Activated T-helper 2 cell treated with anti-CD3 and anti-CD28 coated beads, Interferon-gamma antibody, Interleukin-2, Interleukin-4, amounts not matched to agents 10 μg/mL and 5 μg/mL and 100 μg/mL, durations not matched to agents 14 hours and 24 hours and 36 hours (primary cell): ENCODE measurements around the gene ZBTB7C. TPM values are rescaled to one million over a fixed set of nuclear protein-coding genes. Genes with fewer than 3 reads are reported as not detected.

Source experiments
- DNase-seq: peaks from one replicate; pipeline ENCODE4 v3.0.0; 2021; ENCODE audit warnings: low spot score
- H3K27ac Mint-ChIP-seq: one replicate; pipeline ENCODE4 v1.8.0; 2021; ENCODE audit warnings: mixed read lengths
- H3K27me3 Mint-ChIP-seq: one replicate; pipeline ENCODE4 v1.8.0; 2021; ENCODE audit warnings: low read depth, mixed read lengths
- H3K36me3 Mint-ChIP-seq: one replicate; pipeline ENCODE4 v1.8.0; 2021; ENCODE audit warnings: low read depth, mixed read lengths
- H3K4me1 Mint-ChIP-seq: one replicate; pipeline ENCODE4 v1.8.0; 2021; ENCODE audit warnings: low read depth, mixed read lengths
- H3K4me3 Mint-ChIP-seq: one replicate; pipeline ENCODE4 v1.8.0; 2021; ENCODE audit warnings: low read depth, mild to moderate bottlenecking, moderate library complexity, mixed read lengths
- H3K9me3 Mint-ChIP-seq: one replicate; pipeline ENCODE4 v1.8.0; 2021; ENCODE audit warnings: mixed read lengths
- intact Hi-C: fragments of 100-400 bp; cut with micrococcal nuclease; formaldehyde crosslinking; loops from one replicate; pipeline ENCODE4 v1.15.1; 2023
- total RNA-seq: library from RNA; stranded (reverse); gene quantifications from 2 replicates; pipeline ENCODE4 v1.2.3, GENCODE V29; 2022

ZBTB7C gene
- 0.07 and 0.21 TPM in 2 replicates for total RNA-seq

DNA sequence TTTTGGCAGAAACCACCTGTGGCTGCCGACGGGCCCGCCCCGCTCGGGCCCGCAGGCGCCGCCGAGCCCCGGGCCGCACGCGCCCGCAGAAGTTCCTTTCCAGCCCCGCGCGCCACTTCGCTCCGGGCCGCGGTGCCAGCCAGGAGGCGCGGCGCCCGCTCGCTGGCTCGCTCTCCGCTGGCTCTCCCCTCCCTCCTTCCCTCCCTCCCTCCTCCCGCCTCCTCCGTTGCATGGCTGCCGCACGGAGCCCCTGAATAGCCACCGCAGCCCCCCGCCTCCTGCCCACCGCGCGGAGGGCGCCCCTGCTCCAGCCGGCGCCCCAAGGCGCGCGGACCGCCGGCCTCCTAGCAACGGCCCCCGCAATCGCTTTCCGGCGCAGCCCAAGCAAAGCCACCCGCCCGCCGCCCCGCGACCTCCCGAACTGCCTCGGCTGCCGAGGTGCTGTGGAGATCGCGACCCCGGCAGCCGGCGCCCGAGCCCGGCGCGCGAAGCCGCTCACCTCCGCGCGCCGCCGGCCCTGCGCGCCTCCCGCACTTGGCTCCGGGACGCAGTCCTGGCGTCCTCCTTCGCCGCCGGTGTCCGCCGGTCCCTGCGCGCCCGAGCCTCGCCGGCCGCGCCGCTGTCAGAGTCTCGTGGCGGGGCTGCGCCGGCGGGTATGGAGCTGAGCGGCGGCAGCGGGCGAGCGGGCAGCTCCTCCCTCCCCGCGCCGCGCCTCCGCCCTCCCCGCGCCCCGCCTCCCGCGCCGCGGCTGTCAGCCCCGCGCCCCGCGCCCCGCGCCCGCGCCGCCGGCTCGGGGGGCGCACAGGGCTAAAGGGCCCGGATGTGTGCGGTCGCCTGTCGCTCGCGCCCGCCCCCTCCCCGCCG lies at the start of gene ZBTB7C:
ZBTB7C (minus strand) TSS at position 657 of the 864 bp plus-strand sequence.
- Mint-ChIP-seq H3K9me3 (no peaks in the 10 kb centered on the region), H3K4me3 (peak within 1 kb of the TSS; percentile 66), H3K27me3 (peaks cover 74% of the 10 kb centered on the region), H3K4me1 (peaks cover 5% of the 10 kb centered on the region), H3K36me3 (no peaks in the 10 kb centered on the region), H3K27ac (no peak within 1 kb of the TSS)
- no peak for DNase-seq
- intact Hi-C loops, result no loop called here

DNA sequence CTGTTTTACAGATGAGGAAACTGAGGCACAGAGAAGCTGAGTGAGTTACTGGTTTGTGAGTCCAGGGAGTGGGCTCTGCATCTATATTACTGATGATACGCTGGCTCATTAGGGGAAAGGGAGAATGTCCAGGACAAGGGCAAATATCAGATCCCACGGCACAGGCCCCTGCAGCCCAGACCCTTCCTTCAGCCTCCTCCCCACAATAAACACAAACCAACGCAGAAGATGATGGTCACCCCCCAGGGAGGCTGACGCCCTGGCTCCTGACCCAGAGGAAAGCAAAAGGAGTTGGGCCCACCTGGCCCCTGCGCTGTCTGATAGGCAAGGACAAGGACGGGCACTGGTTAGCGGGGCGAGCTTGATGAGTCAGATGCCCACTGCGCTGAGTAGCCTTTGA lies 47.7 kb upstream of the ZBTB7C start:
- peaks cover 57% of the 10 kb centered on the region for H3K27me3 Mint-ChIP-seq

DNA sequence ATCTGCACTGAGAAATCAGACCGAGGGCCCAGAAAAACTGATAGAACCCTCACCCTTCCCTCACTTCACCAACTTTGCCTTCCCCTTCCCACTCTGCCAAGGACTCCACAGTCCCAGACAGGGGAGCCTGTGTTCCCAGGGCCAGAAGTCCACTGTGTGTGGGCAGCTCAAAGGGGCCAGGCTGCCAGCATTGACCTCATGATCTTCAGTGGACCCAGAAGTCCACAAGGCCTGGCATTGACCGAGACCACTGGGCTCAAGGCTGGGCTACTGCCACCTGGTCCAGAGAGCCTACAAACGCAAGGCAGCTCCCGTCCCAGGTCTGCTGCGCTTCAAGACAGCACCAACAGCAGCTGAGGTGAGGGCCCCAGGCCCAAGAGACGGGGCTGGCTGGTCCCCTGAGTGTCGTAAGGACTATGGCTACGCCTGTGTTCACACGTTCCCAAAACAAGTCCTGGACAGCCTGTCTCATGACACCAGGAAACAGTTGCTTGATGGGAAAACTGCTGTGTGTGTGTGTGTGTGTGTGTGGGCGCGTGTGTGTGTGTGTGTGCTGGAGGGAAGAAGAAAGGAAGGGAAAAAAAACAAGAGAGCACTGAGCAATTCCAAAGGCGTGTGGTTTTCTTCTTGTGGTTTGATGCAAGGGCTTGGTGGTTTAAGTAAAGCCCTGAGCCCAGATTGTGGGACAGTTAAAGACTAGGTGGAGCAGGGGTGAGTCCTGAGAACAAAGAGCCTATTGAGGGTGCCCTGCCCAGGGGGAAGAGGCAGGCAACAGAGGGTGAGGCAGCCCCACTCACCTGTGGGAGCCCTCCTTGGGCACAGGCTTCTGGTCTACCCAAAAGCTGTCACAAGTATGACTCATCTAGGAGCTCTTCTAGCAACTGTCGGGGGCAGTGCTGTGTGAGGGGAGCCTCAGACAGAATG lies 46.6 kb upstream of the ZBTB7C start:
- DNase-seq, result no peak
- no peak overlapping the region for H3K4me3 Mint-ChIP-seq
- no peaks in the 10 kb centered on the region for H3K9me3 Mint-ChIP-seq
- H3K27ac Mint-ChIP-seq, result no peak overlapping the region
- peaks cover 6% of the 10 kb centered on the region for H3K4me1 Mint-ChIP-seq
- intact Hi-C loops, result no loop called here
- no peaks in the 10 kb centered on the region for H3K36me3 Mint-ChIP-seq
- H3K27me3 Mint-ChIP-seq, result peaks cover 52% of the 10 kb centered on the region

More for the DNA sequence above, 47.7 kb upstream of the ZBTB7C start:
- intact Hi-C loops, result no loop called here
- Mint-ChIP-seq H3K4me3 (no peak overlapping the region), H3K4me1 (peaks cover 6% of the 10 kb centered on the region), H3K36me3 (no peaks in the 10 kb centered on the region), H3K9me3 (no peaks in the 10 kb centered on the region), H3K27ac (no peak overlapping the region)
- DNase-seq, result no peak

DNA sequence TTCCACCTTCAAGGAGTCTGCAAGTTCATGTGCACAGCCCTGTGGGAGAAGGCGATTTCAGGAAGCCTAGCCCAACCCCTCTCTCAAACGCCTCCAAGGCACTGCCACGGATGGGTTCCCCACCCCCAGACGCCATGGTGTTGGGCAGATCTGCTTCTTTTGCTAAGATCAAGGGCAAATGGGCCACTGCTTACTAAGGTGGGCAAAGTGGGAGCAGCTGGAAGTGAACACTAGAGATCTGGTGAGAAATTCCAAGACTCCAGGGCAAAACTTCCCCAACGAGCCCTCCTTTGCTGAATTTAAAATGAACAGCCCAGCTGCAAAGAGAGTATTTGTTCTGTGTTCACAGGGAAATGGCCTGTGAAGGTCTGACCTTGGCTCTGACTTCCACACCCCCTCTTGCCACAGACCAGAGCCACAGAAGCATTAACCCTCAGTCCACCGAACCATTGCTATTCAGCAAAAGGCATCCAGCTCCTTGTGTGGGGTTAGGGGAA lies 45.1 kb upstream of the ZBTB7C start:
- Mint-ChIP-seq H3K27ac (no peak overlapping the region), H3K4me1 (peaks cover 6% of the 10 kb centered on the region), H3K27me3 (peaks cover 45% of the 10 kb centered on the region), H3K4me3 (no peak overlapping the region), H3K9me3 (no peaks in the 10 kb centered on the region), H3K36me3 (no peaks in the 10 kb centered on the region)
- no peak for DNase-seq
- intact Hi-C loops, result no loop called here

DNA sequence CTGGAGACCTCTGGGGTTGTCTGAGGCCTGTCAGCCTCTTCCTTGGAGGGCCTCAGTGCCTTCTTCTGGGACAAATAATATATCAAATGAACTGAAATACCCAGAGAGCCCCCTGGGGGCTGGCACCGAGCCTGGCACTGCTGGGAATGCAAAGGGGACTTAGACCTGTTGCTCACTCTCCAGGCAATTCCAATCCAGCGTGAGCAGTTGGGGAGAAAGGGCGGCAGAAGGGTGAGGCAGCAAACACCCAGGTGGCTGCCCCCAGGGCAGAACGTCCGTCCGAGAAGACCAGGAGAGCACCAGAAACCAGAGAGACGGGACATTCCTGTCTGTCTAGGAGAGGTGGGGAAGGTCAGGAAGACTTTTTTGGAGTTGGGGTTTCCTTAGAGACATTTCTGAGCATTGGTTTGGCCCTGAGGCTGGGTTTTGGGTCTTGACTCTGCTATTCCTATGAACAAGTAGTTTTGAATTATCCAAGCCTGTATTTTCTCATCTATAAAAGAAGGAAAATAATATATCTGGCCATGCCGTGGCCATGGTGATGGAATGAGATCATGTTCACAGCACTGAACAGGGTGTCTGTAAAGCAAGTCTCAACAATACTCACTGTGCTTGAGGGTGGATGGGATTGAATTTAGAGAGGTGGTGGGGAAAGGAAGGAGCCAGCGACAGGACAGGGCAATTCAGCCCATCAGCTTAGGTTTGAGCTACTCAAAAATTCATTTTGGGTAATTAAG lies 44.3 kb upstream of the ZBTB7C start:
- Mint-ChIP-seq H3K9me3 (no peaks in the 10 kb centered on the region), H3K27ac (no peak overlapping the region), H3K4me3 (no peak overlapping the region), H3K4me1 (peaks cover 6% of the 10 kb centered on the region), H3K36me3 (no peaks in the 10 kb centered on the region), H3K27me3 (peaks cover 44% of the 10 kb centered on the region)
- intact Hi-C loops, result no loop called here
- DNase-seq, result no peak

DNA sequence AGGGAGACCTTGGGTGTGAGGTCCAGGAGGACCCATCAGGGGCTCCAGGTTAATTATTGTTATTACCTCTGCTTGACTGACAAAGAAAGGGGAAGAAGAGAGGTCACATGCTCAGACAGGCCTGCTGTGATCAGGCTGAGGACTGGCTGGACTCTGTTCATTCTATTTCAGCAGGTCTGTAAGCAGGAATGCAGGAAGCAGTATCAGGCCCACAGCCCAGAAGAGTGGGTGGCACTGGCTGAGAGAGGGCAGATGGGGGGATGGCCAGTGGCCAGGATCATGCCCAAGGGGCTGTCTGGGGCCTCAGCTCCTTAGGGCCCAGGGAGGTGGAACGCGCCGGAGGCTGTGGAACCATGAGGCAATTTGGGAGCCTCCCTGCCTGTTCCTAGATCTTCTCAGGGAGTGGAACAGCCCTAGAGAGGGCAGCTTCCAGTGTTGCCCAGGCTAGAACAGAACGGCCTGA lies 43.7 kb upstream of the ZBTB7C start:
- Mint-ChIP-seq H3K27ac (no peak overlapping the region), H3K4me1 (peaks cover 6% of the 10 kb centered on the region), H3K9me3 (no peaks in the 10 kb centered on the region), H3K27me3 (peaks cover 43% of the 10 kb centered on the region), H3K4me3 (no peak overlapping the region), H3K36me3 (no peaks in the 10 kb centered on the region)
- no peak for DNase-seq
- intact Hi-C loops, result no loop called here

DNA sequence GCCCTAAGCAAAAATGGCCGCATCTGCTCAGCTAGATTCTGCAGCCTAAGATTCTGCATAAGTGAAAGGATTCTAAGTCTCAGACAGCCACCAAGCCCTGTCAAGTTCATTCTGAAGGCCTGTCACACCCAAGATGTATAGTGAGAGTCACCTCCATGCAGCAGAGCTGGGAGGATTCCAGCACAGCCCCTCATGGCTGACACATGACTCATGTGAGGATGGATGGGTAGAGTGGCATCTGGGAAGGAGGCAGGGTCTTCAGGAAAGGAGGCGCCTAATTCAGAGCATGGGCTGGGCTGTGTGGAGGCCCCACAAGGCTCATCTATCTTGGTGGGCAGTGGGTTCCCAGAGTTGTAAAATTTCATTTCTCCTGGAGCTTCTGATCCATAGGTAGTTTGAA lies 41.5 kb upstream of the ZBTB7C start:
- peaks cover 35% of the 10 kb centered on the region for H3K27me3 Mint-ChIP-seq
- H3K27ac Mint-ChIP-seq, result no peak overlapping the region
- H3K9me3 Mint-ChIP-seq, result no peaks in the 10 kb centered on the region

DNA sequence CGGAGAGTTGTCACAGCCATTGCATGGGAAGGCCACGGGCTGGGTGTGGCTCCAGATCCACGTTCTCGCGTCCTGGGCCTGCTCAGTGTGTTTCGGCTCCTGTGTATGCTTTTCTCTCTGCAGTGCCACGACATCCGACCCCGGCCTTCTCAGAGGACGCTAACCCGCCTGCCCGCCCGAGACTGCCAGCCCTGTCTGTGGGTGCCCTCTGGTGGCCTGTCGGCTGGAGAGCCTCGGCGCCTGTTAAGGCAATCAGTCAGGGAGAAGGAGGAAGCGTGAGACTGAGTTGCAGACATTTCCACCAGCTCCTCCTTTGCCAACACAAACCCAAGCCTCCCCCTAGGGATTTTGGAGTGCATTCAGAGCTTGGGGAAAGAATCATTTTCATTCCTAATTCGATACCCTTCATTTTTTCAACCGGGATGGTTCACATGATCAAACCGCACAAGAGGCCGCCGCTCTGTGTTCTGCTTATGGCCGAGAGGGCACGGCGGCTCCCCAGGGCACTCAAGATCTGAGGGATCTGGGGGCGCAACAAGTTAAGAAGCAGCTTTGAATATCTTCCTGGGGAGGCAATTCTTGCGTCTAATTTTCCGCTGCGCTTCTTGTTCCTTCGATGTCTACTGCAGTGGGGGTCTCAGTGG lies 37.5 kb upstream of the ZBTB7C start:
- peak; percentile 51 for DNase-seq
- intact Hi-C loops, result loop anchor here (5.0 kb wide), 1 partner anchor 424 kb away; no protein-coding TSS in a partner anchor
- Mint-ChIP-seq H3K27ac (no peak overlapping the region), H3K36me3 (no peaks in the 10 kb centered on the region), H3K4me3 (no peak overlapping the region), H3K4me1 (peaks cover 2% of the 10 kb centered on the region), H3K27me3 (peaks cover 35% of the 10 kb centered on the region), H3K9me3 (no peaks in the 10 kb centered on the region)

More for the DNA sequence above, 41.5 kb upstream of the ZBTB7C start:
- no peak for DNase-seq
- H3K36me3 Mint-ChIP-seq, result no peaks in the 10 kb centered on the region
- intact Hi-C loops, result no loop called here
- peaks cover under 1% of the 10 kb centered on the region for H3K4me1 Mint-ChIP-seq
- H3K4me3 Mint-ChIP-seq, result no peak overlapping the region

DNA sequence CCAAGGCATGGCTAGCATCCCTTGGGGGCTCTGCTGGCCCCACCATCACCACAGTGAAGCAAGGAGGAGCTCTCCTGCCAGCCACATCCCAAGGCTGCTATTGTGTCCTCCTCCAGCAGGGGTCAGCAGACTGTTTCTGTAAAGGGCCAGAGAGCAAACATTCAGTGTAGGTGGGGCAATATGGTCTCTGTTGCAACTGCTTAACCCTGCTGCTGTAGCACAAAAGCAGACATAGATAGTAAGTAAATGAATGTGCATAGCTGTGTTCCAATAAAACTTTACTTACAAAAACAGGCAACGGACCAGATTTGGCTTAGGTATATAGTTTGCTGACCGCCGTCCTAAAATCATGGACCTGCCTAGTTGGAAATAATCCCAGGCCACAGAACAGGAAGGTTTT lies 36.4 kb upstream of the ZBTB7C start:
- intact Hi-C loops, result loop anchor here (1.0 to 5.0 kb wide), 2 partner anchors 20 to 423 kb away; no protein-coding TSS in a partner anchor
- DNase-seq, result peak; percentile 57
- no peak overlapping the region for H3K27ac Mint-ChIP-seq
- H3K9me3 Mint-ChIP-seq, result no peaks in the 10 kb centered on the region
- H3K4me3 Mint-ChIP-seq, result no peak overlapping the region
- H3K36me3 Mint-ChIP-seq, result no peaks in the 10 kb centered on the region
- H3K27me3 Mint-ChIP-seq, result peaks cover 41% of the 10 kb centered on the region
- H3K4me1 Mint-ChIP-seq, result peaks cover 2% of the 10 kb centered on the region

DNA sequence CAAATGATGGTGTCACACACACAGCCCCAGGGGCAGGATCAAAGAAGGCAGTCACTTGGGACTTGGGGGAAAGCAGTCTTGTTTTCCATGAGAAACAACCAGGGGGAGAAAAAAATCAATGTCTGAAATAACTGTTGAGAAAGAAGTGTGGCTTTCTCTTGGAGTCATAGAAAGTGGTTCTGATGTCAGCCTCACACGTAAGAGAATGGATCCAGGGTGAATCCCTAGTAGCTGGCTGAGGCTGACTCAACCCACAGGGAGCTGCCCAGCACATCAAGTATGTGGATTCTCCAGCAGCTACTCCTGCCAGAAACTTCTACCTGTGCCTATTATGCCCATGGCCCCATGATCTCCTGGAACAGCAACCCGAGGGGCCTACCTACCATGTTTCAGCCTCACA lies 33.6 kb upstream of the ZBTB7C start:
- no peak for DNase-seq
- Mint-ChIP-seq H3K36me3 (no peaks in the 10 kb centered on the region), H3K27ac (no peak overlapping the region), H3K4me3 (no peak overlapping the region), H3K9me3 (no peaks in the 10 kb centered on the region), H3K4me1 (peaks cover 2% of the 10 kb centered on the region), H3K27me3 (peaks cover 42% of the 10 kb centered on the region)
- intact Hi-C loops, result no loop called here

DNA sequence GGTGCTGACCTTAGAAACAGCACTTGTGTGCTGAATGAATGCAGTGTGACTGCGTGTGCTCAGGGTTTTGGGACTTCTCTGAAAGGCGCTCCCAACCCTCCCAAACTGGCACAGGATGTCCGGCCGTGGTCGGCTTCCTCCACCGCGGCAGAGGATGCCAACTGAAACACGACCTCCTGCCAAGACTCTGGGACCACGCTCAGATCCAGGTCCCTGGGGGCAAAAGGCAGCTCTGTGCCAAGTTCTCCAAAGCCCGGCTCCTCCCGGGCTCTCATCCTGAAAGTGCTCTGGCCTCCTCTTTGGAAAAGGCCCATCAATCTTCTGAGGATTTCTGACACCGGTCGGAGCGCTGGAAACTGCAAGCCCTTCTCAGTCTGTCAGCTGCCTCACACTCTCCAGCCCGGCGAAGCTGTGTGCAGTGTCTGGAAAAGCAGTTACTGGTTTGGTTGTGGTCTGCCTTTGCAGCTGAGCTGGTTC lies 32.3 kb upstream of the ZBTB7C start:
- Mint-ChIP-seq H3K4me3 (no peak overlapping the region), H3K36me3 (no peaks in the 10 kb centered on the region), H3K9me3 (no peaks in the 10 kb centered on the region), H3K27me3 (peaks cover 43% of the 10 kb centered on the region), H3K4me1 (peaks cover 2% of the 10 kb centered on the region), H3K27ac (no peak overlapping the region)
- intact Hi-C loops, result no loop called here
- no peak for DNase-seq

DNA sequence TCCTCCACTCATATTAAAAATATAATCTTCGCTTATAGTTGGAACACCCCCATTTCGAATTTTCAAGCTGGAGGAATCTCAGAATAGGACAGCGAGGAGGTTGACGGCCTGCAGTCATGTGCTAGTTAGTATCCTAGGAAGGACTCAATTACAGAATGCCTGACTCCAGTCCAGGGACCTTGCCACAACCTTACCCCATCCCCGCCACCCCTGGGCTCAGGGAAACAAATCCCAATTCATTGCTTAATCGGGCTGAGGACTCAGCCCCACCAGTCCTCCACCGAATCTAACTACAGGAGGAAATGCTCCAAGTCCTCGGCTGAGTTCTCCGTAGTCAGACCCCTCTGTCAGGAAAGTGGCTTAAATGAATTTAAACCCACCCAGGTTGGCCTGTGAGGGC lies 31.7 kb upstream of the ZBTB7C start:
- no peak overlapping the region for H3K27ac Mint-ChIP-seq

More for the DNA sequence above, 31.7 kb upstream of the ZBTB7C start:
- Mint-ChIP-seq H3K36me3 (no peaks in the 10 kb centered on the region), H3K4me1 (peaks cover 2% of the 10 kb centered on the region), H3K9me3 (no peaks in the 10 kb centered on the region), H3K27me3 (peaks cover 48% of the 10 kb centered on the region), H3K4me3 (no peak overlapping the region)
- DNase-seq, result no peak
- intact Hi-C loops, result no loop called here
